Activated naive CD4-positive, alpha-beta T cell (primary cell): Measurements from ENCODE around the gene KRT20.

Experiments used
- DNase-seq, 4 experiments: peaks; one replicate each; lab custom pipeline; 2025; lab: John Stamatoyannopoulos, UW

KRT20 gene

DNA sequence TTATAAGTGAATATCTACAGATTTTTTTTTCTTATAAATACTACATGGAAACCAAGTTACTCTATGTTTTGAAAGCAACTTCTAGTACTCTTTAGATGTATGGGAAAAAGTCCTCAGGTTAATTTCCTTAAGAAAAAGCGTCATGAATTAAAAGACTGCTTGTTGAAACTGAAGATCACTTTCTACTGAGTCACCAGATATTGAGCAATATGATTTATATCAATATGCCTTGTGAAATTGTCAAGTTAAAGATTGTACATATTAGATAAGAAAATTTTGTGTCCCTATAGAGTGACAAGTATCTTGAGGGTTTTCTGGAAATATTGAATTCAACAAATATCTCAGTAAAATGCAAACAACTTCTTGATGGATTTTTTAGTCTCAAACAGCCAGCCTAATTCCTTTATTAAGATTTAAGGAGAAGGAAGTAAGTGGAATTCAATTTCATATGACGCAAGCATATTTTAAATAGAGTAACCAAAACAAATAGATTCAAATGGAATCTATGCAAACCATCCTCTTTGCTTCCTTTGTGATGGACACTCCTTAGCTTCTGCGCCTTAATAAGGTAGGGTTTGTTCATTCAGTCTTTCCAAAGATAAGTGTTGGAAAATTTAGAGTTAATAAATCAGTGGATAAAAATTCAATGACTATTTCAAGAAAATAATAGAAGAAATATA is 34.6 kb downstream of the KRT20 start:
- DNase-seq = no peak

- no peak for DNase-seq
Measured at GRCh38 chr17:40849723-40850122, 35.3 kb downstream of the KRT20 start.

DNA sequence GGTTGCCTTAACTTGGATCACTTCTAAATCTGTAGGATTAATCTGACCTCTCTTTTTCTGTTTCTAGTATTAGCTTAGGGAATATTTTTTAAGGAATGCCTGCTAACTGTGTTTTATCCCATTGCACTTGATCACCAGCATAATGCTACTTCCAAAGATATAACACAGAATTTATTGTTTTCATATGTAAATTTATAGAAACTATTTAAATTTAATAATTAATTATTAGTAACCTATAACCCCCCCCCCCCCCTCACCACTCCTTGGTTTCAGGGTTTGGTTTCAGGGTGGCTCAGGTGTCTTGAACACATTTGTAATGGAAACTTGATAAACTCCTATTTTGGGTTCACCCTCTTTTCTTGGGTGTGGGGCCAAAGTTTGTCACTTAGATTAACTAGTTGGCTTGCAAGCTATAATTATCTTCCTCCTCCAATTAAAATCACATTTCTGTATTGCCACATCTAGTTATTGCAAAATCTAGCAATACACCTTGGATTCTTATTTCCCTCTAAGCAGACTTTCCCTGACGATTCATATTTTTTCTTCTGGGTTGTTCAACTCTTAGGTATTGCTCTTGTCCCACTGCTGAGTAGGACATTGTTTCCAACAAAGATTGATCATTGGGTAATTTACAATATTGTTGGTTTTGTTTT is 36.3 kb downstream of the KRT20 start:
- no peak for DNase-seq

DNA sequence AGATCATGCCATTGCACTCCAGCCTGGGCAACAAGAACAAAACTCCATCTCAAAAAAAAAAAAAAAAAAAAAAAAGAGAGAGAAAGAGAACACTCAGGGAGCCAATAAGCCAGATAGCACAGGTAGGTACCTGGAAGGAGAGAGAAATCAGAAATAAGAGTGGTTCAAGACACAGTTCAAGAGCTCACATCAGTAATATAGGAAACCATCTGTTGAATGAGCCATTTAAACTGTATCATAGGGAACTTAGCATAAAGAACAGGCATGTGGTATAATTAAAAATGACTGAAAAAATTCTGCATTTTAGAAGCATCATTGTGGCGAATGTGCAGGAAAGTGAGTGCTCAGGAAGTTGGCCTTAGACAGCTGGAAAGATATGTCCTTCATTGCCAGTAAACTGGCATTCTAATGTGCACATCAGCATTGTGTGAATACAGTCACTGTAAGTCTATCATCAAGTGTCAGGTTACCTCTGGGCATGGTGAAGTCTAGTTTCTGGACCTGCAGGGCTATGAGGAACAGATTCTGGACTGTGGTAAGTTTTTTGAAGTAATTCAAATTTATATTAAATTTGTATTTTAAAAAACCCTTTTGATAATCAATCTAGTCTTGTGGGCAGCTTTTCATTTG is 38.4 kb downstream of the KRT20 start:
- no peak for DNase-seq

GRCh38 chr17:40844671-40845107 is 40.4 kb downstream of the KRT20 start:
- no peak for DNase-seq

DNA sequence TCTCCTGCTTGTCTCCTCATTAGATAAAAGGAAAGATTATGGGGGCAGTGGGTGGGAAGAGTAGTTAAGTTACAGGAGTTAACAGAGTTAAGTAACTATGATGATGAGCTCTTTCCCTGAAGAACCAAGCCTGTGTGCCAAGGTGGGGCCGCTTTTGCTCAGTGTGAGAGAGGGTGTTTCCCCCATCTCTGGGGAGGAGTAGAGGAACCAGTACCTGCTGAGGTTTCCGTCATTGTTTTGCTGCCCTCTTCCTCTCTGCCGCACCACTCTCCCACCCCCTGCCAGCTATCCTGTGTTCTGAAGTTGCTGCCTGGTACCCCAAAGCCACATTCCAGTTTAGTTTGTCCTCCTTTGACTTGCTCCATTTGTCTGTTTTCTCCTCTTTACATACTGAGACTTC is 41.8 kb downstream of the KRT20 start:
- no peak for DNase-seq

DNA sequence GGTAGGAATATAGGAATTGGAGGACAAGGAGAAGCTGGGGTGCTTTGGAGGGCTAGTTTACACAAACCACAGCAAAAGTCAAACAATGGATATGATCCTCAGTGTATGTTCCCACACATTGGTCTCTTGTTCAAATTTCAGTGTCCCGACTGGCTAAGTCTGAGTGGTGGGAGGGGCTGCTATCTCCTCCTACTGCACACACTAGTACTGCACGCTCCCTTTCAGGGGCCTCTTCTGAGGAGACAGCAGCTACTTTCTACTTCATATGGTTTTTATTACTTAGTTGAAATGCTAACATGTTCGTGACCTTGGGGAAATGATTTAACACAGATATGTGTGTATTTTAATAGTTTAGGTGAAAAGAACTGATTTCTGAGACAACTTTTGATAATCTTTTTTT is 43.8 kb downstream of the KRT20 start:
- no peak for DNase-seq

DNA sequence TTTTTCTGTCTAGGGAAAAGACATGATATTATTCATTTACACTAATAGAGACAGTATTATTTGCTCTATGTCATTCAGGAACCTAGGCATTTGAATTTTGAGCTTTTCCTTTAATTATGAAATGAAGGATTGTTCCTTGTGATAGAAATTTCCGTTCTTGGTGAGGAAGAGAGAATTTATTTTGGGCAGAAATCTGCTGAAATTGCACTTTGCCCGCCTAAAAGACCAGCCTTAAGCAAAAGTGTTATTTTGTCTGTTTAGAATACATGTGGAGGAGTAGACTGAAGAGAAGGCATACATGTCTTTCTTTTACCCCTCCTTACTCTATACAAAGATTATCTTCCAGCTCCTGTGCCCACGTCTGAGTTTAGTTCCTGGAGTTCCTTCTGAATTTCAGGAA is 45.8 kb downstream of the KRT20 start:
- DNase-seq = no peak

GRCh38 chr17:40836020-40836419 is 49.0 kb downstream of the KRT20 start:
- no peak for DNase-seq

DNA sequence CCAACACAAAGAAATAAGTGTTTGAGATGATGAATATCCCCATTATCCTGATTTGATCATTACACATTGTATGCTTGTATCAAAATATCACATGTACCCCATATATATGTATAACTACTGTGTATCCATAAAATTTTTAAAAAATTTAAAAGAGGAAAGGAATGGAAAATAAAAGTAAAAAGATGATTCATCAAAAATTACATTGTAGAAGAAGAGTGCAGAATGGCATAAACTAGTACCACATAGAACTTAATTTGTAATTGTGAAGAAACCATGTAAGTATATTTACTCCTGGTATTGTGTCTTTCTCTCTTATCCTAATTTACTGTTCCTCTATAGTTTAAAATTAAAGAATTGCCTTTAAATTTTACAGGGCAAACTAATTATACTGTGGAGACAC is 51.2 kb downstream of the KRT20 start:
- DNase-seq = no peak

DNA sequence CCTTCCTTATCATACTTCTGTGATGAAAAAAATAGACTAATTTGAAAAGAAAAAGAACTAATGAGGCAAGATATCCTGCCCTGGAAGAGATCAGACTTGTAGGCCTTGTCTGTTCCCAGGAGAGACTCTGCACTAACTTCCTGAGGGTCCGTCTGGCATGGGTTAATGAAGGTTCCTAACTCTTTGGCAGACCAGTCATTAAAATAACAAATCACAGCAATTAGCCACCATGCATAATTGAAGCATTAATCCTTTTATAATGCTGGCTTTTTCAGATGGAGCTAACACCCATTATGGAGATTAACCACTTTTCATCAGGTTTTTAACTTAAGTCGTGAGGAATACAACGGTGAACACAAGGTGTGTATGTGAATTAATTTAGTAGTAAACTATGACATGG is 52.2 kb downstream of the KRT20 start:
- no peak for DNase-seq

DNA sequence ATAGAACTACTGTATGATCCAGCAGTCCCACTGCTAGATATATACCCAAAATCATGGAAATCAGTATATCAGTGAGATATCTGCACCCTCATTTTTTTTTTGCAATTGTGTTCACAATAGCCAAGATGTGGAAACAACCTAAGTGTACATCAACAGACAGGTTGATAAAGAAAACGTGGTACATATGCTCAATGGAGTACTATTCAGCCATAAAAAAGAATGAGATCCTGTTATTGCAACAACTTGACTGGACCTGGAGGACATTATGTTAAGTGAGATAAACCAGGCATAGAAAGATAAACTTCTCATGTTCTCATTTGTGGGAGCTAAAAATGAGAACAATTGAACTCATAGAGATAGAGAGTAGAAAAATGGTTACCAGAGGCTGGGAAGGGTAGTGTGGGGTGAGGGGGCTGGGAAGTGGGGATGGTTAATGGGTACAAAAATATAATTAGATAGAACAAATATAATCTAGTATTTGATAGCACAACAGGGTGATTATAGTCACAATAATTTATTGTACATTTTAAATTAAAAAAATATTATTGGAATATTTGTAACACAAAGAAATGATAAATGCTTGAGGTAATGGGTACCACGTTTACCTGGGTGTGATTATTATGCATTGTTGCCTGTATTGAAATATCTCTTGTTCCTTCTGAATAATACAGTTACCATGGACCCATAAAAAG is 54.8 kb downstream of the KRT20 start:
- no peak for DNase-seq

- DNase-seq = no peak
Measured at GRCh38 chr17:40828454-40829044, 56.5 kb downstream of the KRT20 start.

DNA sequence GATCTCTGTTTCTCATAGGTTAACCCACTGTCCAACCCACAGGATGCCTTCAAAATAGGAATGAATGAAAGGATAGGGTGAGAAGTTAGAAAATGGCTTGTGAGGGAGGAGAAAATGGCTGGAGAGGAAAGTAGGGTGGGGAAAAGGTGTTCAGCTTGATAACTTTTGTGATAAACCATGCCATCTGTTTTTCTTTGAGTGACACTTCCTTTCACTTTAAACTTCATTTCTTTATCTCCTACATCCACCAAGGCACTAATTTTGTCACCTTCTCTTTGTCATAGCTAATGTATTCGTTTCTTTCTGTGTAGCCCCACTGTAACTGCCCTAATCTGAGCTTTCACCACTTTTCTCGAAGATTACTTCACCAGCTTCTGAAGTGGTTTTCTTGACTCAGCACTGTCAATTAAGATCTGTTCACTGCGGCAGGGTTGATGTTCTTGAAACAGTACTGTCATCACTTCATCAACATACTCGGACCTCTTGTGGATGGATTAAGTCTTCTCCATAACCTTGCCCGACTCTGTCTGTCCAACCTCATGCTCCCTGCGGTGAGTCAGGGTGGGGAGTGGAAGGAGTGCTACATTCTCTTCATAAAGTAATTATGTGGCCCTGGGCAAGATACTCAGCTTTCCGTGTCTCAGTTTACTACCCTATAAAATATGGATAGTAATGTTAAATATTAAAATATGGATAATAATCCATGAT is 57.1 kb downstream of the KRT20 start:
- no peak for DNase-seq
